ENCODE results near the gene WDR33. TPM values are rescaled to one million over a fixed set of nuclear protein-coding genes. Genes with fewer than 3 reads are reported as not detected.
"Not testable (repeated sequence)": the region's sequence is repeated elsewhere in the genome, so short reads cannot be mapped to it uniquely, and the experiment has no call there.

The WDR33 gene
- total RNA-seq, 1 experiment from 2014 or later: 46.7 TPM

DNA sequence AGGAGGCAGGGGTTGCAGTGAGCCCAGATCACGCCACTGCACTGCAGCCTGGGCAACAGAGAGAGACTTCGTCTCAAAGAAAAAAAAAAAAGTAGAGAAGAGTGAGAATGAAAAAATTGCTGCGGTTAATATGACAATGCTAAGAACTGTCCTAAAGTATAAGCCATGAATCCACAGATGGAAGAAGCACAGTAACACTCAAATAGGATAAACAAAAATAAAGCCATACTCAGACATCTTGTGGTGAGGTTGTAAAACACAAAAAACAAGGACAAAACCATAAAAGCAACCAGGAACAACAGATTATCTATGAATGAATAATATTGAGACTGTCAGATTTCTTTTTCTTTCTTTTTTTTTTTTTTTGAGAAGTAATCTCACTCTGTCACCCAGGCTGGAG lies 24.0 kb upstream of the WDR33 start:
- no peak for TF ChIP-seq CTCF (IDR thresholded peaks at IDR 0.05; ENCODE audit: unreplicated experiment)
- peaks cover 5% of the 10 kb centered on the region for H3K4me1 Mint-ChIP-seq (ENCODE audit: insufficient read depth, unreplicated experiment)
- no peak for DNase-seq (ENCODE audit: unreplicated experiment)
- intact Hi-C loops (cut with micrococcal nuclease): no loop called here
- ChIA-PET CTCF (no interaction called here), POLR2A (no interaction called here)
- H3K27me3 Mint-ChIP-seq (ENCODE audit: insufficient read depth, unreplicated experiment): no peaks in the 10 kb centered on the region
- no peaks in the 10 kb centered on the region for H3K9me3 Mint-ChIP-seq (ENCODE audit: unreplicated experiment)
- no peaks in the 10 kb centered on the region for H3K36me3 Mint-ChIP-seq (ENCODE audit: insufficient read depth, unreplicated experiment)
- no peak overlapping the region for H3K4me3 Mint-ChIP-seq (ENCODE audit: unreplicated experiment)
- no peak overlapping the region for H3K27ac Mint-ChIP-seq (ENCODE audit: low read depth, unreplicated experiment)
- no TSS peak for BruUV-seq (replicated peaks)

- peaks cover 5% of the 10 kb centered on the region for H3K4me1 Mint-ChIP-seq (ENCODE audit: insufficient read depth, unreplicated experiment)
- H3K36me3 Mint-ChIP-seq (ENCODE audit: insufficient read depth, unreplicated experiment): no peaks in the 10 kb centered on the region
- CTCF ChIA-PET: interaction anchor here (0.7 to 2.0 kb wide), 2 partner anchors 8 to 30 kb away, joined by 3 to 5 read pairs; no protein-coding TSS in a partner anchor
- POLR2A ChIA-PET: interaction anchor here (1.0 to 4.5 kb wide), 3 partner anchors 19 to 27 kb away, joined by 3 to 21 read pairs (median 6); partner anchors contain the start of gene WDR33
- DNase-seq (ENCODE audit: unreplicated experiment): no peak
- no TSS peak for BruUV-seq (replicated peaks)
- H3K4me3 Mint-ChIP-seq (ENCODE audit: unreplicated experiment): no peak overlapping the region
- H3K9me3 Mint-ChIP-seq (ENCODE audit: unreplicated experiment): no peaks in the 10 kb centered on the region
- H3K27ac Mint-ChIP-seq (ENCODE audit: low read depth, unreplicated experiment): no peak overlapping the region
- no peak for TF ChIP-seq CTCF (IDR thresholded peaks at IDR 0.05; ENCODE audit: unreplicated experiment)
- intact Hi-C loops (cut with micrococcal nuclease): no loop called here
- no peaks in the 10 kb centered on the region for H3K27me3 Mint-ChIP-seq (ENCODE audit: insufficient read depth, unreplicated experiment)
These were observed 18.9 kb upstream of the WDR33 start for GRCh38 chr2:127829845-127830246.

DNA sequence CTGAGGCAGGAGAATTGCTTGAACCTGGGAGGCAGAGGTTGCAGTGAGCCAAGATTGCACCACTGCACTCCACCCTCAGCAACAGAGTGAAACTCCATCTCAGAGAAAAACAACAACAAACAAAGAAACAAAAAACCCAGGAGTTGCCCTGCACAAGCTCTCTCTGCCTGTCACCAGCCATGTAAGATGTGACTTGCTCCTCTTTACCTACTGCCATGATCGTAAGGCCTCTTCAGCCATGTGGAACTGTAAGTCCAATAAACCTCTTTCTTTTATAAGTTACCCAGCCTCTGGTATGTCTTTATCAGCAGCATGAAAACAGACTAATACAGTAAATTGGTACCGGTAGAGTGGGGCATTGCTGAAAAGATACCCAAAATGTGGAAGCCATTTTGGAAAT lies 15.7 kb upstream of the WDR33 start:
- H3K4me1 Mint-ChIP-seq (ENCODE audit: insufficient read depth, unreplicated experiment); DNase-seq (ENCODE audit: unreplicated experiment): not testable (repeated sequence)

DNA sequence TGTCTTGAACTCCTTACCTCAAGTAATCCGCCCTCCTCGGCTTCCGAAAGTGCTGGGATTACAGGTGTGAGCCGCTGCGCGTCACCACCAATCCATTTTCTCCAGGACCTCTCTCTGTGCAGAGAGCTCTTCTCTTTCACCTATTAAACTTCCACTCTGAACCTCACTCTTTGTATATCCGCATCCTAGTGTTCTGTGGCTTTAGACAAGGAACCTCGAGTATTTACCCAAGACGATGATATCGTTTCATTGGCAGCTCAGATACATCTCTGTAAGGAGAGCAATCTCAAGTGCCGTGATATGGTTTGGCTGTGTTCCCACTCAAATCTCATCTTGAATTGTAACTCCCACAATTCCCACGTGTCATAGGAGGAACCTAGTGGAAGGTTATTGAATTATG lies 15.1 kb upstream of the WDR33 start:
- POLR2A ChIA-PET: no interaction called here
- Mint-ChIP-seq H3K9me3 (ENCODE audit: unreplicated experiment) (no peaks in the 10 kb centered on the region), H3K4me1 (ENCODE audit: insufficient read depth, unreplicated experiment) (peaks cover 5% of the 10 kb centered on the region), H3K4me3 (ENCODE audit: unreplicated experiment) (no peak overlapping the region), H3K27me3 (ENCODE audit: insufficient read depth, unreplicated experiment) (no peaks in the 10 kb centered on the region), H3K36me3 (ENCODE audit: insufficient read depth, unreplicated experiment) (no peaks in the 10 kb centered on the region), H3K27ac (ENCODE audit: low read depth, unreplicated experiment) (no peak overlapping the region)
- BruUV-seq (replicated peaks): no TSS peak
- CTCF ChIA-PET: no interaction called here
- no peak for TF ChIP-seq CTCF (IDR thresholded peaks at IDR 0.05; ENCODE audit: unreplicated experiment)
- no peak for DNase-seq (ENCODE audit: unreplicated experiment)
- intact Hi-C loops (cut with micrococcal nuclease): no loop called here

More for the DNA sequence above, 15.7 kb upstream of the WDR33 start:
- H3K36me3 Mint-ChIP-seq (ENCODE audit: insufficient read depth, unreplicated experiment); H3K4me3 Mint-ChIP-seq (ENCODE audit: unreplicated experiment); H3K27ac Mint-ChIP-seq (ENCODE audit: low read depth, unreplicated experiment); H3K27me3 Mint-ChIP-seq (ENCODE audit: insufficient read depth, unreplicated experiment); BruUV-seq (replicated peaks); H3K9me3 Mint-ChIP-seq (ENCODE audit: unreplicated experiment); intact Hi-C loops (cut with micrococcal nuclease); CTCF ChIA-PET: not testable (repeated sequence)
- POLR2A ChIA-PET: interaction anchor here (0.6 kb wide), 1 partner anchor 33 kb away, joined by 4 read pairs; no protein-coding TSS in a partner anchor

Data from MCF 10A (cell line).